ENCODE results near the gene COBL.

COBL gene

GRCh38 chr7:51053160-51053925 lies 263.3 kb downstream of the COBL start:
- no peak for DNase-seq (ENCODE audit: low spot score)

- no peak for DNase-seq (ENCODE audit: low spot score)
Measured at GRCh38 chr7:51046482-51046881, 270.1 kb downstream of the COBL start.

- no peak for DNase-seq (ENCODE audit: low spot score)
Measured at GRCh38 chr7:51046103-51046466, 270.5 kb downstream of the COBL start.

- DNase-seq (ENCODE audit: low spot score) = no peak
Measured at GRCh38 chr7:51045319-51046102, 271.1 kb downstream of the COBL start.

GRCh38 chr7:51043461-51043860 lies 273.1 kb downstream of the COBL start:
- no peak for DNase-seq (ENCODE audit: low spot score)

- DNase-seq (ENCODE audit: low spot score) = no peak
Measured at GRCh38 chr7:51040787-51041186, 275.8 kb downstream of the COBL start.

- no peak for DNase-seq (ENCODE audit: low spot score)
Measured at GRCh38 chr7:51038573-51038972, 278.0 kb downstream of the COBL start.

- DNase-seq (ENCODE audit: low spot score) = no peak
Measured at GRCh38 chr7:51035716-51036115, 280.9 kb downstream of the COBL start.

GRCh38 chr7:51034521-51035264 lies 281.9 kb downstream of the COBL start:
- DNase-seq (ENCODE audit: low spot score) = no peak

GRCh38 chr7:51033727-51034520 lies 282.7 kb downstream of the COBL start:
- DNase-seq (ENCODE audit: low spot score) = no peak

- DNase-seq (ENCODE audit: low spot score) = no peak
Measured at GRCh38 chr7:51031791-51032515, 284.7 kb downstream of the COBL start.

- no peak for DNase-seq (ENCODE audit: low spot score)
Measured at GRCh38 chr7:51031216-51031615, 285.4 kb downstream of the COBL start.

- no peak for DNase-seq (ENCODE audit: low spot score)
Measured at GRCh38 chr7:51029701-51030191, 286.9 kb downstream of the COBL start.

GRCh38 chr7:51029131-51029530 lies 287.5 kb downstream of the COBL start:
- DNase-seq (ENCODE audit: low spot score) = no peak

GRCh38 chr7:51027935-51028830 lies 288.4 kb downstream of the COBL start:
- DNase-seq (ENCODE audit: low spot score) = no peak

- no peak for DNase-seq (ENCODE audit: low spot score)
Measured at GRCh38 chr7:51027106-51027934, 289.3 kb downstream of the COBL start.

- no peak for DNase-seq (ENCODE audit: low spot score)
Measured at GRCh38 chr7:51026341-51026740, 290.3 kb downstream of the COBL start.

GRCh38 chr7:51025668-51026067 lies 290.9 kb downstream of the COBL start:
- DNase-seq (ENCODE audit: low spot score) = no peak

GRCh38 chr7:51024867-51025266 lies 291.7 kb downstream of the COBL start:
- DNase-seq (ENCODE audit: low spot score) = no peak

Measured in hematopoietic multipotent progenitor cell treated with erythropoietin and hydrocortisone succinate and interleukin-3 and kit ligand, for 17 days (in vitro differentiated cells).